Activated T-helper 1 cell treated with anti-CD3 and anti-CD28 coated beads, Interleukin-12 subunit alpha, Interleukin-12 subunit beta, Interleukin-2, Interleukin-4 antibody, amounts not matched to agents 30 ng/mL and 10 ng/mL and 1 ng/mL, durations not matched to agents 14 hours and 24 hours and 36 hours (primary cell): Measurements from ENCODE around the gene HDAC10. TPM values are rescaled to one million over a fixed set of nuclear protein-coding genes. Genes with fewer than 3 reads are reported as not detected.

Experiments
- DNase-seq: peaks from one replicate; pipeline ENCODE4 v3.0.0; 2021; ENCODE audit warnings: low spot score
- H3K27ac Mint-ChIP-seq: one replicate; pipeline ENCODE4 v1.8.0; 2021; ENCODE audit warnings: mild to moderate bottlenecking, mixed read lengths
- H3K27me3 Mint-ChIP-seq: one replicate; pipeline ENCODE4 v1.8.0; 2022; ENCODE audit warnings: mild to moderate bottlenecking, moderate library complexity, mixed read lengths; ENCODE audit not compliant: insufficient read depth
- H3K36me3 Mint-ChIP-seq: one replicate; pipeline ENCODE4 v1.8.0; 2021; ENCODE audit warnings: low read depth, mixed read lengths
- H3K4me1 Mint-ChIP-seq: one replicate; pipeline ENCODE4 v1.8.0; 2021; ENCODE audit warnings: low read depth, mixed read lengths
- H3K4me3 Mint-ChIP-seq: one replicate; pipeline ENCODE4 v1.8.0; 2021; ENCODE audit warnings: mild to moderate bottlenecking, moderate library complexity, mixed read lengths
- H3K9me3 Mint-ChIP-seq: one replicate; pipeline ENCODE4 v1.8.0; 2021; ENCODE audit warnings: mixed read lengths
- intact Hi-C: fragments of 100-400 bp; cut with micrococcal nuclease; formaldehyde crosslinking; loops from one replicate; pipeline ENCODE4 v1.15.1; 2024
- total RNA-seq: library from RNA; stranded (reverse); gene quantifications from 2 replicates; pipeline ENCODE4 v1.2.3, GENCODE V29; 2022

Gene HDAC10
- total RNA-seq, 1 donor from 2014 or later = 67.4 TPM

DNA sequence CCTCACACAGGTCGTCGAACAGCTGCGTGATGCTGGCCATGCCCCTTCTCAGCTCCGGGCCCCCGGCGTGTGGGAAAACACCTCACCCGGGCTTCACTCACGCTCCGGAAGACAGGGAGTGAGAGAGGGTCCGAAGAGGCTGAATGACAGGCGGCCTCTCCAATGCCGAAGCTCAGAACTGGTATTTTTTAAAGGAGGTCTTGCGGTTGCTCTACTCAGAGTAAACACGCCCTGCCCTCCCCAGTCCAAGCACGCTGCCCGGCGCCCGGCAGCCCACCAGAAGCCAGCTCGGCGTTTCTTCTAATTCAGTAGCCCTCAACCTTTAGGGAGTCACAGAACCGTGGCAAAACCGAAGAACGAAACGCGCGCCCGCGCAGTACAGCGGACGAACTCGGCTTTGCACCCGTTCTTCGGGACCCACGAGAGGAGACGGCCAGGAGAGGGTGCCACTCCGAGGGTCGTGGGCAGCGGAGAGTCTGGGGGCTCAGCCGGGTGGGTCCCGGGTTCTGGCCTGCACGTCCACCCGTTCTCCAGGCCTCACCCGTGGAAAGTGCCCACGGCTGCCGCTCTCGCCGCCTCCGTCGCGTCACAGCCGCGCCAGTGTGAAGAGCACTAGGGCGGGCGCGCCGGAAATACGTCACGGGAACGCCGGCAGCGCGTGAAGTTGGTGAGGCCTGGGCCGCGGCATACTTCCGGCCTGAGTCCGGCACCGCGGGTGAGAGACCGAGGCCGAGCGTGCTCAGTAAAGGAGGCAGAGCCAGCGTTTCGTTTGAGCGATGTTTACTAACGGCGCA lies 6.4 kb downstream of the HDAC10 start, which contains the start of gene TUBGCP6:
Gene TUBGCP6, minus strand, starts transcription at position 604 of the 794 bp plus-strand sequence. Its CDS starts 564 bp downstream, at position 40.
- Mint-ChIP-seq H3K9me3 (no peaks in the 10 kb centered on the region), H3K36me3 (peaks cover 15% of the 10 kb centered on the region), H3K27me3 (peaks cover 2% of the 10 kb centered on the region), H3K27ac (peak within 1 kb of the TSS; percentile 100), H3K4me3 (peak within 1 kb of the TSS; percentile 99), H3K4me1 (peaks cover 26% of the 10 kb centered on the region)
- DNase-seq = peak; percentile 93
- intact Hi-C loops = loop anchor here (1.0 to 10.0 kb wide), 5 partner anchors 26 to 253 kb away; partner anchors contain the start of genes DENND6B, MAPK11, SBF1 and SELENOO

DNA sequence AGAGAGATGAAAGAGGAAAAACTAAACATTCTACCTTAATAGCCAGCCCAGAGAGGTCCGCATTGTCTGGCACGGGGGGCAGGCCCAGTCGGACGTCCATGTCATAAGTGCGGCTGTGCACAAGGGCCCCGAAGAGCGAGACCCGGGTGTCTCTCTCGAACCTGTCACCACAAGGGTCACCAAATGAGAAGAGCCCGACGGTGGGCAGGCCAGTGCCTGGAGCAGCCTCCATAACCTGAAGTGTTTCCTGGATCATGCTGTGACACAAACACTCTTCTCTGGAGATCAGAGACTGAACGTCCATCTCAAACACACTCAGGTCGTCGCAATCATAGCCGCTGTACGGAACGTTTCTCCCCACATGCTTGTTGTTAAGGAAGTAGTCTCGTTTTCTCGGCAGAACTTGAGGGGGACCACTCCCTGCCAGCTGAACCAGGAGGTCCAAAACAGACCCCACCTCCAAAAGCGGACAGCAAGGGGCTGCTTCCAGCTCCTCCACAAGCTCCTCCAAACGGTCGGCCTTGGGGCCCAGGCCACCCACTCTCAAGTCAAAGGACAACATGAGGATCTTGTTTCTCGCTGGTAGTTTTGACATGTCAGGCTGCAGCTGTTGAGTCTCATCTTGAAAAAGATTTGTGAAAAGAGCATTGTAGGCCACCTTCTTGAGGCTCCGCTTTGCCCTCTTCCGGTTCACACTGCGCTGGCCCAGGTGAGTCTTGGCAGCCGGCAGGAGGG lies 7.2 kb downstream of the HDAC10 start:
- H3K4me1 Mint-ChIP-seq = peaks cover 26% of the 10 kb centered on the region
- H3K9me3 Mint-ChIP-seq = no peaks in the 10 kb centered on the region
- peak overlapping the region; percentile 99 for H3K4me3 Mint-ChIP-seq
- intact Hi-C loops = loop anchor here (2.0 to 10.0 kb wide), 4 partner anchors 43 to 253 kb away; partner anchors contain the start of genes DENND6B, SBF1 and SELENOO
- DNase-seq = no peak
- peak overlapping the region; percentile 100 for H3K27ac Mint-ChIP-seq
- H3K27me3 Mint-ChIP-seq = peaks cover 2% of the 10 kb centered on the region
- H3K36me3 Mint-ChIP-seq = peaks cover 15% of the 10 kb centered on the region

DNA sequence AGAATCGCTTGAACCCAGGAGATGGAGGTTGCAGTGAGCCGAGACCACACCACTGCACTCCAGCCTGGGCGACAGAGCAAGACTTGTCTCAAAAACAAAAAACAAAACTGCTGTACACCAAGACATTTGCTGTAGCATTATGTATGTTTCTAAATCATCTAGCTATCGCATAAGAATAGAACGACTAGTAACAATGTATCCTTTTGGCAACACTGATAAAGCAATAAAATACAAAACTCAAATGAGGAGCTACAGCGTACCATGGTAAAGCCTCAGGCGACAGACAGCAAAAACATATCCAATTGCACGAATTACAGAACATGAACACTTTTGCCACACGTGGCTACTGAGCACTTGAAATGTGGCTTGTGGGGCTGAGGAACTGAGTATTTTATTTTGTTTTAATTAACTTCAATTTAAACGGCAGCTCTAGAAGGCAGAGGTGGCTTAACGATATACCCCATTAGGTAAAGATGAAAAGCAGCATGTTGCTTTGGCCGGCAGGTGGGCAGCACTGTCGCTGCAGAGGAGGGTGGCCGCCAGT lies 8.6 kb downstream of the HDAC10 start:
- Mint-ChIP-seq H3K27ac (no peak overlapping the region), H3K9me3 (no peaks in the 10 kb centered on the region), H3K4me3 (peak overlapping the region; percentile 99), H3K4me1 (peaks cover 26% of the 10 kb centered on the region), H3K27me3 (peaks cover 2% of the 10 kb centered on the region), H3K36me3 (peaks cover 18% of the 10 kb centered on the region)
- intact Hi-C loops = loop anchor here (5.0 to 10.0 kb wide), 3 partner anchors 85 to 255 kb away; partner anchors contain the start of genes DENND6B and SBF1
- no peak for DNase-seq

DNA sequence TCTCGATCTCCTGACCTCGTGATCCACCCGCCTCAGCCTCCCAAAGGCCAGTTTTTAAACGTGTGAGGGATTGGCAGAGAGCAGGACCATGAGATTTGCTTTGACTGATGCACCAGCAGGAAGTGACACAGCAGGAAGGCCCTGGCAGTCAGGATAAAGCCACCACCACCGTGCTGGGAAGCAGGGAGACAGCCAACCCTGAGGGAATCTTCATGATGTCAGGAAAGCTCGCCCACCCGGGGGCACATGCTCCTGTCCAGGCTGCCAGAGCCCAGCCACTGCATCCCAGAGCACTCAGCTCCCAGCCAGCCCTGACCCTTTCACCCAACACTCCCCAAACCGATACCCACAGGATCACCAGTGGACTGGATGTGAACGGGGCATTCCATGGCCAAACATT lies 12.3 kb downstream of the HDAC10 start:
- Mint-ChIP-seq H3K36me3 (peaks cover 32% of the 10 kb centered on the region), H3K9me3 (peaks cover 7% of the 10 kb centered on the region), H3K27ac (no peak overlapping the region), H3K4me3 (no peak overlapping the region), H3K27me3 (no peaks in the 10 kb centered on the region), H3K4me1 (peaks cover 17% of the 10 kb centered on the region)
- DNase-seq = no peak
- intact Hi-C loops = no loop called here

DNA sequence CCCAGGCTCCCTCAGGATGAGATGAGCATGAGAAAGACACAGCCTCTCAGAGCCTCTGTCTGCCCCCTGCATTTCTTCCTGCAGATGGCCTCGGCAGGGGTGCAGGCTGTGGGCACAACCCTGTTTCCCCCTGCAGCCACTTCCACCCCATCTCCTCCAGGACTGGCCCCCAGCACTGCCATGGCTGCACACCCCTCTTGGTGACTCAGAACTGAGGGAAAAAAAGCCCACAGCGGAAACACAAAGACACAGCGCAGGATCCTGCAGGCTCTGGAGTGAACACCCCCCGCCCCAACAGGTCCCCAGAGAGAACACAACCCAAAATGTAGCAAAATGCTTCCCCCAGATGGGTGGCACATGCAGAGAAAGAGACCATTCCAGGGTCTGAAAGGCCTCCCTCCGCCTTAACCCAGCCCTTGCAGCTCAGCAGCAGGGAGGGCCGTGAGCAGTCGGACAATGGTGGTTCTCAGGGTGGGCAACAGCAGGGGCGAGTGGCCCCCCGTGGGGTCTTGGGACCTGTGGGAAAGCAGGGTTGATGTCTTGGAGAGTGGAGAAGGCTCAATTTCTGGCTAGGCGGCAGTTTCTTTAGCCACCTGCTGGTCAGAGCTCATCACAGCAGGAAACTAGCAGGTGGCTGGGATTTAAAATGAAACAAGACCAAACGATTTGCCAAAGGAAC lies 14.2 kb downstream of the HDAC10 start:
- Mint-ChIP-seq H3K27ac (no peak overlapping the region), H3K4me1 (peaks cover 12% of the 10 kb centered on the region), H3K27me3 (no peaks in the 10 kb centered on the region), H3K36me3 (peaks cover 33% of the 10 kb centered on the region), H3K4me3 (no peak overlapping the region), H3K9me3 (peaks cover 7% of the 10 kb centered on the region)
- no peak for DNase-seq
- intact Hi-C loops = loop anchor here (1.0 kb wide), 1 partner anchor 88 kb away; no protein-coding TSS in a partner anchor

DNA sequence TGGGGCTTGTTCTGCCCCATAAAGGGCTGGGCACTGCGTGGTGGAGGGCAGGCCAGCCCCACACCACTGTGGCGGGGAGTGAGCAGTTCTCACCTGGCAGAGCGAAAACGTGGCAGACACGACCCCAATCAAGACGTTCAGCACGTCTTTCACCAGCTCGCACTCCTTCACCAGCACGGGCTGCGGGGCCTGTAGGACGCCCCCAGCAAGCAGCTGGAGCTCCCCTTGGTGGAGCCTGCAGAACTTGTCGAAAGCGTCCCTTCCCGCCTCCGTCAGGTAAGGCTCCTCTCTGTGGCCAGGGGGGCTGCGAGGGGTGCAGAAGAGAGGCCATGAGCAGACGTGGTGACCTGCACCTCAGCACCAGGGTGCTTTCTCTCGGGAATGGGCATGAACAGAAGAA lies 17.8 kb downstream of the HDAC10 start:
- Mint-ChIP-seq H3K27ac (no peak overlapping the region), H3K27me3 (no peaks in the 10 kb centered on the region), H3K36me3 (peaks cover 37% of the 10 kb centered on the region), H3K4me3 (no peak overlapping the region), H3K9me3 (peaks cover 7% of the 10 kb centered on the region), H3K4me1 (no peaks in the 10 kb centered on the region)
- intact Hi-C loops = no loop called here
- no peak for DNase-seq

DNA sequence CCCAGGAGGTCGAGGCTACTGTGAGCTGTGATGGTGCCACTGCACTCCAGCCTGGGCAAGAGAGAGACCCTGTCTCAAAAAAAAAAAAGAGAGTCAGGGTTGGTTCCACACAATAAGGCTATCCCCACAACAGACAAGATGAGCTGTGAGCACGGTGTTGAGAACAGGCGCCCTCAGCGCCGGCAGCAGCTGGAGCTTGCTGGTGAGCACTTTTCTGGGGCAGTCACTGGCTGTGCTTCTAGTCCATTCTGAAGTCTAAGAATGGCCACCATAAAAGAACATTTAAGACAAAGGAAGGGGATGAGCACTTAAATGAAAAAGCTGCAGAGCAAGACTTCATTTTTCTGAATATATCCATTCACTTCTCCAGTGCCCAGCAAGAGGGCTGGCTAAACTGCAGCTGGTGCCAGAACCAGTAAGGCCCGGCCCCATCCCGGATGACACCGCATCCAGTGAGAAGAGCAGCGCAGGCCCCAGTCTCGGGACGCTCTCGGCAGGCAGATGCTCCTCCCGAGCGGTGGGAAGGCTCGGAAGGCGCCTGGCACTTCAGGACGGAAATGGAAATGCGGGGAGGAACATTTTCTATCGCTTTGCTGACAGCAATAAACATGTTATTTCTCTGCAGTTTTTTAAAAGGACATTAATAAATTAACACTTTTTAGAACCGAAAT lies 18.4 kb downstream of the HDAC10 start:
- Mint-ChIP-seq H3K4me1 (no peaks in the 10 kb centered on the region), H3K9me3 (peaks cover 7% of the 10 kb centered on the region), H3K4me3 (no peak overlapping the region), H3K27ac (no peak overlapping the region), H3K27me3 (no peaks in the 10 kb centered on the region), H3K36me3 (peaks cover 32% of the 10 kb centered on the region)
- intact Hi-C loops = no loop called here
- no peak for DNase-seq

DNA sequence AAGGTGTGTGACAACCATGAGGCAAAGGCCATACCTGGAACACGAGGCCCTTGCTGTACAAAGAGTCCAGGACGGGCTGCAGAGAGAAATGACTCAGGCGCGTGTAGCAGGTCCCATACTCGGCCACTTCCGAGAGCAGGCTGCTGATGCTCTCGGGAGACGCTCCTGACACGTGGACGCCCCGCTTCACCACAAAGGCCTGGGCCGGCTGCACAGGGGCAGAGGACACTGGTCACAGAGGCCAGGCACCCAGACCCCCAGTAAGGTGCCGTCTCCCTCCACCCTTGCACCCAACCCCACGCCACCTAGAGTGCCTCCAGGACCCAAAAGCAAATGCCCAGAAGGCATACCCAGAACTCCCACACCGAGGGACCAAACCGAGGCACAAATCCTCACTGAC lies 21.7 kb downstream of the HDAC10 start:
- H3K27ac Mint-ChIP-seq = no peak overlapping the region
- intact Hi-C loops = no loop called here
- no peak for DNase-seq
- H3K36me3 Mint-ChIP-seq = peaks cover 20% of the 10 kb centered on the region
- H3K4me3 Mint-ChIP-seq = no peak overlapping the region
- H3K9me3 Mint-ChIP-seq = no peaks in the 10 kb centered on the region
- H3K4me1 Mint-ChIP-seq = no peaks in the 10 kb centered on the region
- no peaks in the 10 kb centered on the region for H3K27me3 Mint-ChIP-seq

DNA sequence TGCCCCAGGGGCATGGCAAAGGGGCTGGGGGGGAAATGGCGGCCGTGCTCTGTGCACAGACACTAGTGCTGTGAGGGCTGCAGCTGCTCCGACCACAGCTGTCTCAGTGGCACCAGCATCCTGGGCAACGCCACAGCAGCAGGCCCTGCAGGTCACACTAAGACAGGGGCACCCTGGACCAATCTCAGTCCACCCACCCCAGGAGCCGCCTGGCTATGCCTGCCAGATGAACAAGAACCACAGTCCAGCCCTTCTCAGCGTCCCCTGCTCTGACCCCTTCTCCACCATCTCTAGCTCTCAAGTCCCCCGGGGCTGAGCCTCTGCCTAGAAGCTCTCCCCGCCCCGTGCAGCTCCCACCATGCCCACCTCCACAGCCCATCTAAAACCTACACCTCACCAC lies 22.7 kb downstream of the HDAC10 start:
- intact Hi-C loops = no loop called here
- peaks cover 21% of the 10 kb centered on the region for H3K36me3 Mint-ChIP-seq
- DNase-seq = no peak
- H3K9me3 Mint-ChIP-seq = no peaks in the 10 kb centered on the region
- no peak overlapping the region for H3K4me3 Mint-ChIP-seq
- no peaks in the 10 kb centered on the region for H3K4me1 Mint-ChIP-seq
- no peak overlapping the region for H3K27ac Mint-ChIP-seq
- no peaks in the 10 kb centered on the region for H3K27me3 Mint-ChIP-seq

DNA sequence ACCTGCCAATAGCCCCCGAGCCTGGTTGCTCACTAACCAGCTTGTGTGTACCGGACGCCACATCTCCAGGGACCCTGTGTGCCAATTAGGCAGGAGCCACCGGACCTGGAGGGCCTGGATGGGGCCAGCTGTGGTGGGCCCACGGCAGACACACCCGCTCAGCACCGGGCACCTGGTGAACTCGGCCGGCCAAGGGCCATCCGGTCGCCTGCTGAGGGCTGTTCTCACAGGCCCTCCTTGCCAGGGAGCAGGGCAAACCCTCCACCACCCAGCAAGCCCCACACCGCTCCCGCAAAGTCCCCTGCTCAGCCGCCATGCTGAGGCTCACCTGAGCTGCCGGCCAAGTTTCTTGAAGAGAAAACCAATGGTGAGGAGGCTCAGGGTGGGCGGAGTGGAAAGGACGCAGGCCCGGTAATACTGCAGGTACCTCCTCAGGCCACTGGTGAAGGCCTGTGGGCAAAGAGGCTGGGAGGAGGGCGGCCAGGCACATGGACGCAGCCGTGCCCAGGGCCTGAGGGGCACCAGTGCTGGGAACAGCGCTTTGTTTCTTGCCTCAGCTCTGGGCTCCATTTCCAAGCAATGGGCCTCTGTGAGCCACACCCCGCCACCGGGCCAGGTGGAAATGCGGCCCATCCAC lies 23.4 kb downstream of the HDAC10 start:
- Mint-ChIP-seq H3K9me3 (no peaks in the 10 kb centered on the region), H3K4me3 (no peak overlapping the region), H3K27ac (no peak overlapping the region), H3K4me1 (no peaks in the 10 kb centered on the region), H3K27me3 (no peaks in the 10 kb centered on the region), H3K36me3 (peaks cover 26% of the 10 kb centered on the region)
- no peak for DNase-seq
- intact Hi-C loops = no loop called here

DNA sequence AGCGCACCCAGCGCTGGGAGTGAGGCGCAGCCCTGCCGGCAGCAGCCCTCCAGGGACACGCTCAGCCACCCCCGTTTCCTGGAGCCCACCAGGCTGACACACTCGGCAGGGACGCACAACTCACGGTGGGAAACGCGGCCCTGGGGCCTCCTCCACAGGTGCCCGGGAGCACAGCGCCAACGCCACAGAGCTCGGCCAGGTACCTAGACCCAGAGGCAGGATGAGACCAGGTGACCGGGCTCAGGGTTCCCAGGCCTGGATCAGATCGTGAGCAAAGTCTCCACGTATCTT lies 24.2 kb downstream of the HDAC10 start:
- Mint-ChIP-seq H3K4me3 (no peak overlapping the region), H3K27me3 (no peaks in the 10 kb centered on the region), H3K27ac (no peak overlapping the region), H3K9me3 (no peaks in the 10 kb centered on the region), H3K36me3 (peaks cover 28% of the 10 kb centered on the region), H3K4me1 (no peaks in the 10 kb centered on the region)
- intact Hi-C loops = no loop called here
- DNase-seq = no peak
